Fibroblast of skin of back (primary cell): ENCODE measurements around the gene ZBED4.

Experiments
- DNase-seq: peaks from one replicate; pipeline ENCODE4 v3.0.0-alpha.2; 2013

The ZBED4 gene

DNA sequence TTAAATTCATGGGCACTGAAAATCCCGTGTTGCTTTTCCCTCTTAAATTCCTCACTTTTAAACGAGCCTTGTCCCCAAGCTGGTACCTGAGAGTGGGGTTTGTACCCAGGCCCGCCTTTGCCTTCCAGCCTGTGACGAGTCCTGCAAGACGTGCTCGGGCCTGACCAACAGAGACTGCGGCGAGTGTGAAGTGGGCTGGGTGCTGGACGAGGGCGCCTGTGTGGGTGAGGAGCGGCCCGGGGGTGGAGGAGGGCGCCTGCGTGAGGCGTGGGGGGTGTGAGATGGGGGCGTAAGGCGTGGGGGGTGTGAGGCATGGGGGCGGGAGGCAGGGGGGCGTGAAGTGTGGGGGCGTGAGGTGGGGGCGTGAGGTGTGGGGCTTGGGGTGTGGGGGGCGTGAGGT, 68.8 kb downstream of the ZBED4 start:
- no peak for DNase-seq

DNA sequence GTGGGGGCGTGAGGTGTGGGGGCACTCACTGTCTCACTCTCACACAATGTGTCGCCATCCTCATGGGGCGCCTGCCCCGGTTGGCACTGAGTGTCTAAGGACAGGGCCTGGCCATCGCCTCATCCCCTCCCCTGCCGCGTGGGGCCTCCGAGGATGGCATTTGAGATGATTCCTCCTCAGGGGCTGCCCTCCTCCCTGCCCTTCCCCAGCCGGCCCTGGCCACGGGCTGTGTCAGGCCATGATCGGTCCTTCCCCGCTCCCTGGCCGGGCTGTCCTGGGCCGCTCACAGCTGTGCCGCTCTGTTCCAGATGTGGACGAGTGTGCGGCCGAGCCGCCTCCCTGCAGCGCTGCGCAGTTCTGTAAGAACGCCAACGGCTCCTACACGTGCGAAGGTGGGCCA, 69.3 kb downstream of the ZBED4 start:
- DNase-seq: no peak

- DNase-seq: no peak
These were observed 69.8 kb downstream of the ZBED4 start for GRCh38 chr22:49923445-49923844.

DNA sequence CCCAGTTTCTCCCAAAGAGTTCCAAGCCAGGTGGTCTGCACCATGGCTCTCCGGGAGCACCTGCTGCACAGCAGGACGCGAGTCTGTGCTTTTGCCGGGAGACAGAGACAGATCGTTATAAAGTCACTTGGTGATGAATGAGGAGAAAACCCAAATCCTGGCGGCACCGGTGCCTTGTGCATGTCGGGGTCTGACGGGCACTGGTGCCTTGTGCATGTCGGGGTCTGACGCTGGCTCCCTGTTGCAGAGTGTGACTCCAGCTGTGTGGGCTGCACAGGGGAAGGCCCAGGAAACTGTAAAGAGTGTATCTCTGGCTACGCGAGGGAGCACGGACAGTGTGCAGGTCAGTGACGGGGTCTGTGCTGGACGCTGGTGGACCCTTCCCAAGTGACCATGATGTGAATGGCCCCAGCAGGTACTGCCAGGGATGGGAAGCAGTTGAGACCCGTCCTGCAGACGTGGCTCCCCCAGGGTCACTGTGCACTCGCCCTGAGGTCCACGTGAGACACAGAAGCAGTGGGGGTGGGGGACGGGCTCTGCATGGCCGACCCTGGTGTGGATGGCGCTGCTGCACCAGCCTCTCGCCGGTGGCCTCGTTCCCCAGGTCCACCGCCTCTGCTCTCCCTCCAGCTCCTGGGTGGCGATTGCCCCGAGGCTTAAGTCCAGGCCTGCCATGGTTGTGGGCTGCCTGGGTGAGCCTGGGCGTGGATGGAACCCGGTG, 70.6 kb downstream of the ZBED4 start:
- no peak for DNase-seq

DNA sequence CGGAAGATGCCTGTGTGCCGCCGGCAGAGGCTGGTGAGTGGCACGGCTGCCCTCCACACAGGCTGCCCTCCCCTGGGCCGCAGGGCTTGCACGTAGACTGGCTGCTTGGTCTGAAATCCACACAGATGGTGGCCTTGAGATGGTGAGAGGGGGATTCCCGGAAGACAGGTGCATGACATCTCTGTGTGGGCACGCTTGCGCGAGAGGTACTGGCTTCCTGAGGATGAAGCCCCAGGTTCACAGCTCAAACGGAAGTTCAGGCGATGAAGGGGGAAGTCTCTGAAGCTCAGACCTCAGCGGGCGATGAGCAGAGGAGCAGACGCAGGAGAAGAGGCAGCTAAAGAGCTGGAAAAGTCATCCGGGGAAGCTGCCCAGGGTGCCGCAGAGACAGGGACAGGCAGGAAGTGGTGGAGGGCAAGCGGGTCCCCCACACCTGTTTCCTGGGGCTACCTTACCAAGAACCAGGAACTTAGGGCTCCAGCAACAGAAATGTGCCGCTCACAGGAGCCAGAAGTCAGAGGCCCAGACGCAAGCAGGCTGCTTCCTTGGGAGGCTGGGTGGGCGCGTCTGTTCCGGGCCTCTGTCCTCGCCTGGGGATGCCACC, 72.0 kb downstream of the ZBED4 start:
- no peak for DNase-seq

DNA sequence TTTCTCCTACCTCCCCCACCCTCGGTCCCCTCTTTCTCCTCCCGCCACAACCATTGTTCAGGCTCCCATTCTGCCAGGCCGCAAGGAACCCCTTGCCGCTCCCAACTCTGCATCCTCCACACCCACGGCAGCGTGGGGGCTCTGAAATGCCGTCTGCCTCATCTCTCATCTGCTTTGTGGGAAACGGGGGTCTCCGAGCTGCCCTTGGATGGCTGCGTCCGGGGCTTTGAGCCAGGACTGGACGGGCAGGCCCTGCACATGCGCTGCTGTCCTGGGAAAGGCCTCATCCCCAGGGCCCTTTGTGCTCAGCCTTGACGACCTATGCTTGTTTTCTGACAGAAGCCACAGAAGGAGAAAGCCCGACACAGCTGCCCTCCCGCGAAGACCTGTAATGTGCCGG, 73.3 kb downstream of the ZBED4 start:
- no peak for DNase-seq

- no peak for DNase-seq
These were observed 74.0 kb downstream of the ZBED4 start for GRCh38 chr22:49927483-49928184.

DNA sequence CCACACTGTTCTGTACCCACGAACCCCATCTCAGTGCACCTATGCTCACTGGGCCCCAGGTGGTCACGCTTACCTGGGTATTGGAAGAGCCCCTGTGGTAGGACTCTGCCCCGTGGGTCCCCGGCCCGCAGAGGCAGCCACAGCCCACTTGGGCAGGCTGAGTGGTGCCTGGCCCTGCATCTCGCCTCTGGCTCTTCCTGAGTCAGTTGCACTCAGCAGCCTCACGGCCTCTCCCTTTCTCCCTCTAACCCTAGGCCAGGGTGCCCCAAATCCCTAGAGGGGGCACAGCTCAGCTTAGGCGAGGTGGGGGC, 74.5 kb downstream of the ZBED4 start:
- DNase-seq: no peak

- DNase-seq: no peak
These were observed 75.0 kb downstream of the ZBED4 start for GRCh38 chr22:49928555-49929210.

DNA sequence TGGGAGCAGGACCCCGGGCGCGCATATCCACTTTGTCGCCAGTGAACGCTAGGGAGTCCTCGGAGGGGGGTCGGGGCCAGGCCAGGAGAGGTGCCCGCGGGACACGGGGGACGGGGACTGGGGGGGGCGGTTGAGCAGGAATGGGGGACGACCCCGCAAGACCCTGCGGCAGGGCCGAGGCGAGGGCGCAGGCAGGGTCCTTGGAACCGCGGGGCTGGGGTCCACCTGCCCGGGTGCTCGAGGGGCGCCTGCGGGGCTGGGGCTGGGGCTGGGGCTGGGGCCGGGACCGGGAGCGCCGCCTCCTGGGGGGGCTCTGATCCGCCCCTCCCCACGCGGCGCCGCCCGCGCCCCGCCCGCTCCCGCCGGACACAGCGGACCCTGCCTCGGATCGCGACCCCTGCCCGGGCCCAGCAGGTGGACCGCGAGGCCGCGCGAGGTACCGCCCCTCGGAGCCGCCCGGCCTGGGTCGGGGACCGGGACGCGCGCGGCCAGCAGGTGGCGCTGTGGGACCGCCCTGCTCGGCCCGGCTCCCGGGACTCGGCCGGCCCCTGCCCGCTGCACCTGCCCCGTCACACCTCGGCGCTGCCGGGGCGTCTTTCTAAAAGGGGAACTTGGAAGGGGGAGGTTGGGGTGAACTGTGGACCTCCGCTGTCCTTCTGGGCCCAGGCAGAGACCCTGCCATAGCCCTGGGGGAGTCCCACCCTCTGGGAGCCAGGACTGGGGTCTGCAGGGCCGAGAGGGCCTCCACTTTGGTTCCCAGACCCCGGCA, 75.8 kb downstream of the ZBED4 start:
- DNase-seq: no peak

DNA sequence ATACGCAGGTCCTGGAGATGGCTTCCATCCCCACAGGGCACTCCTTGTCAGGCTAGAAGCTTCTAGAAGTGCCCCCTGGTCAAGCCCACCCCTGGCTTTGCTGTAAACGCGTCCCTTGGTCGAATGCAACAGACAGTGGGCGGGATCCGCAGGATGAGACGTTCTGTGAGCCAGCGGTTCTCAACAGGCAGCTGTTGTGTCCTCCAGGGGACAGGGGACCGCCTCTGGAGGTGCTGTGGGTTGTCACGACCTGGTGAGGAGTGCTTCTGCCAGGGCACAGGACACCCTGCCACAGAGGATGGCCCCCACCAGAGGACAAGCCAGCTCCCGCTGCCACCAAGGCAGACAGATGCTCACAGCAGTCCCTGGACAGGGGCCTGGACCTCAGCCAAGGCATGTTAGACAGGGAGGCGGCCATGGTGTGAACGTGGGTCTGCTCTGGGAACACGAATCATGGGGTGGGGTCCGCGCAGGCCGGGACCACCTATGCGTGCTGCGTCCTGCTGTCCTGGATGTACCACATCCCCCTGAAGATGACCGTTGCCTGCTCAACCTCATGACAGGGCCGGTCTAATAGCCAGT, 76.4 kb downstream of the ZBED4 start:
- no peak for DNase-seq

- peak; percentile 80 for DNase-seq
These were observed 77.2 kb downstream of the ZBED4 start for GRCh38 chr22:49930596-49931412.

DNA sequence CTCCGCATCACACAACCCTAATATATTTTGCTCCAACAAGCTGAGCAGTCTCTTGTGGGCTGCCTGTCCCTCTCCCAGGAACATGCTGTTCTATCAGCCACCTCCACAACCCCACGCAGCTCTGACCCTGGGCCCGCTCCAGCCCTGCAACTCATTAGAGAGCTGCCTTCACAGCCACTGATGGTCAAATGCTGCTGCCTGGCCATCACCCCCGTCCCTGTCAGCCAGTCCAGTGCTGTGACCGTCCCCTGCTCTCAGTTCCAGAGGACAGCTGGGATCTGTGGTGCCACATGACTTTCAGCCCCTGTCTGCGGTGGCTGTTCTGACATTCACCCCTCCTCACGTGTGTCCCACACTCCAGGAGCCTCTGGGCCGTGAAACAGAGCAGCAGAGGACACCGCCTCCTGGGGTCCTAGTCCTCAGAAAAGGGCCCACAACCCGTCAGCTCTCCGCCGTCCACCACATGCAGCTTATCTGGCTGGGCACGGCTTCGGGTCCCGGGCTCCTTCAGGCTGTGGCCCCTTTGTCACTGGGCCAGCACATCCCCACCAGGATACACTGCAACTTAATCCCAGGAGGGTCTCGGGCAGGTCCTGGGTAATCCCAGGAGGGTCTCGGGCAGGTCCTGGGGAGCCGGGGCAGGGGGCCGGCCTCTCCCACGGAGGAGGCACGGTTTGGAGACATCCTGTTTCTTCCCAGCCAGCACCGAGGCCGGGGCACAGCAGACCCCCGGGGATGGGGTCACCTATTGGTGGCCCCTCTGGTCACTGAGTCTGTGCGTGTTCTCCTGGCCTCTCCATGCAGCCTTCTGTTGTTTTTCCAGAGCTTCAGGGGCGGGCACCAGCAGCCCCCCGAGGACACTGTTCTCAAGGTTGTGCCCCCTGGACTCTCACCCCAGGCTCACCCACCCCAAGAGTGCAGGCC, 79.9 kb downstream of the ZBED4 start:
- DNase-seq: no peak

GRCh38 chr22:49934160-49934890, 80.7 kb downstream of the ZBED4 start:
- peak; percentile 55 for DNase-seq

- DNase-seq: peak; percentile 58
These were observed 81.4 kb downstream of the ZBED4 start for GRCh38 chr22:49934891-49935557.

GRCh38 chr22:49935561-49935960, 81.9 kb downstream of the ZBED4 start:
- no peak for DNase-seq

- DNase-seq: peak; percentile 76
These were observed 82.7 kb downstream of the ZBED4 start for GRCh38 chr22:49936018-49936972.
